ENCODE measurements around the gene TCP11L1. TPM values are rescaled to one million over a fixed set of nuclear protein-coding genes. Genes with fewer than 3 reads are reported as not detected.
"Not testable (repeated sequence)": the region's sequence is repeated elsewhere in the genome, so short reads cannot be mapped to it uniquely, and the experiment has no call there.

TCP11L1 gene
- total and polyA plus RNA-seq, 4 donors, result 3.1 to 19.8 (median 8.5) TPM

DNA sequence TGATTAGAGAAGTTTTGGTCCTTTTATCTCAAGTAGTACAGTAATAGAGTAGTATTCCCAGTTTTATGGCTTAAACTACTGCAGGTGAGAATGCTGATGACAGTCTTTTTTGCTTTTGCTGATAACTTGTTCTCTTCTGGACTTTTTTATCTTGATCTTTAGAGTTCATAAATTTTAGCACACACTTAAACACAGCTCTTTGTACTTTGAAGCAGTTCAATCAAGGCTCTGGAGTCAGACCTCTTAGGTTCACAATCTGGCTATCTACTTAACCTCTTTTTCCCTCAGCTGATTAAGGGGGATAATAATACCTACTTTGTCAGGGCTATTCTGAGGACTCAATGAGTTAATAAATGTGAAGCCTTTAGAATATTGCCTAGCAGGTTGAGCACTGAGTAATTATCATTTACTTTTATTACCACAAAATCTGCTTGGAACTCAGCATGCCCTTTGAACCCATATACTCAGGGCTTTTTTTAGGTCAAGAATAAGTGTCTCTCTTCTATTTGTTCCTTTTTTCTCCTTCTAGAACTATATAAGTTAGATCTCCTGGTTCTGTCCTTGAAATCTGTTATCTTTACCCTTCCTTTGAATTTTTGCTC is 70.0 kb downstream of the TCP11L1 start:
- Histone ChIP-seq H3K36me3 (ENCODE audit: control insufficient read depth in 4 of 4, insufficient read depth in 4 of 4, low read length in 4 of 4) (peaks cover 0 to 12% (median 6%) of the 10 kb centered on the region in 4 donors), H3K27ac (ENCODE audit: low read depth in 1 of 2, low read length in 1 of 2) (no peak overlapping the region), H3K27me3 (ENCODE audit: control insufficient read depth in 3 of 3, insufficient read depth in 3 of 3, low read length in 2 of 3) (no peaks in the 10 kb centered on the region), H3K4me3 (no peak overlapping the region), H3K4me1 (ENCODE audit: control insufficient read depth in 5 of 5, insufficient read depth in 5 of 5, low read length in 5 of 5) (peaks cover 0 to 3% (median 1%) of the 10 kb centered on the region in 5 donors), H3K9me3 (ENCODE audit: control insufficient read depth in 4 of 4, insufficient read depth in 3 of 4, low read length in 3 of 4) (no peaks in the 10 kb centered on the region), H3K9ac (ENCODE audit: insufficient read depth in 1 of 2, low read length in 2 of 2) (no peak overlapping the region)
- TF ChIP-seq, protein P1, sequence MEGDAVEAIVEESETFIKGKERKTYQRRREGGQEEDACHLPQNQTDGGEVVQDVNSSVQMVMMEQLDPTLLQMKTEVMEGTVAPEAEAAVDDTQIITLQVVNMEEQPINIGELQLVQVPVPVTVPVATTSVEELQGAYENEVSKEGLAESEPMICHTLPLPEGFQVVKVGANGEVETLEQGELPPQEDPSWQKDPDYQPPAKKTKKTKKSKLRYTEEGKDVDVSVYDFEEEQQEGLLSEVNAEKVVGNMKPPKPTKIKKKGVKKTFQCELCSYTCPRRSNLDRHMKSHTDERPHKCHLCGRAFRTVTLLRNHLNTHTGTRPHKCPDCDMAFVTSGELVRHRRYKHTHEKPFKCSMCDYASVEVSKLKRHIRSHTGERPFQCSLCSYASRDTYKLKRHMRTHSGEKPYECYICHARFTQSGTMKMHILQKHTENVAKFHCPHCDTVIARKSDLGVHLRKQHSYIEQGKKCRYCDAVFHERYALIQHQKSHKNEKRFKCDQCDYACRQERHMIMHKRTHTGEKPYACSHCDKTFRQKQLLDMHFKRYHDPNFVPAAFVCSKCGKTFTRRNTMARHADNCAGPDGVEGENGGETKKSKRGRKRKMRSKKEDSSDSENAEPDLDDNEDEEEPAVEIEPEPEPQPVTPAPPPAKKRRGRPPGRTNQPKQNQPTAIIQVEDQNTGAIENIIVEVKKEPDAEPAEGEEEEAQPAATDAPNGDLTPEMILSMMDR (IDR thresholded peaks at IDR 0.05; ENCODE audit: control extremely low read depth, extremely low read depth), result no peak
- ATAC-seq (ENCODE audit: insufficient read depth, low FRiP score) (no peak), DNase-seq (no peak)

DNA sequence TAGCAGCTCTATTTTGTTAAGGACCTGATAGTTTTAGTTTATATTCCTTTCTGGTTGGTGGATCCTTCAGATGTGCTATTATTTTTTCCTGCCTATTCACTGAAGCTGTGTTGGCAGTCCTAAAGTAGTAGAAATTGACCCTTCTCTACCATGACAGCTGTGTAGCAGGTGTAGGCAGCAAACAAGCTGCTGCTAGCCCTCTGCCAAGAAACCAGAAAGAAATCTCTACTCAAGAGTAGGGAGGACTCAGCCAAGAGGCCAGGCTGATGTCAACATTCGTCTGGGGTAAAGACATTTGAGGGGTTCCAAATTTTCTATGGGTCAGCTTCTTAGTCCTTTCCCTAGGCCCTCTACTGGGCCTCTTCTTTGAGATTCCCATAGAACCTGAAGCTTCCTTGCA is 70.7 kb downstream of the TCP11L1 start:
- WGBS, 2 donors, result 58 to 80% methylated on average over 1 of the region's 1 CpG
- no peak for ATAC-seq (ENCODE audit: insufficient read depth, low FRiP score)
- peak in 2 of 3 donors; percentile 29 to 37 for DNase-seq
- H3K36me3 ChIP-seq (ENCODE audit: control insufficient read depth in 4 of 4, insufficient read depth in 4 of 4, low read length in 4 of 4), result peaks cover 0 to 8% (median 1%) of the 10 kb centered on the region in 4 donors
- H3K9me3 ChIP-seq (ENCODE audit: control insufficient read depth in 4 of 4, insufficient read depth in 3 of 4, low read length in 3 of 4), result no peaks in the 10 kb centered on the region
- H3K27me3 ChIP-seq (ENCODE audit: control insufficient read depth in 3 of 3, insufficient read depth in 3 of 3, low read length in 2 of 3), result no peaks in the 10 kb centered on the region
- no peak overlapping the region for H3K4me3 ChIP-seq
- TF ChIP-seq, protein P1 (IDR thresholded peaks at IDR 0.05; ENCODE audit: control extremely low read depth, extremely low read depth), result no peak
- H3K9ac ChIP-seq (ENCODE audit: insufficient read depth in 1 of 2, low read length in 2 of 2), result no peak overlapping the region
- no peak overlapping the region for H3K27ac ChIP-seq (ENCODE audit: low read depth in 1 of 2, low read length in 1 of 2)
- H3K4me1 ChIP-seq (ENCODE audit: control insufficient read depth in 5 of 5, insufficient read depth in 5 of 5, low read length in 5 of 5), result peaks cover 0 to 3% (median 1%) of the 10 kb centered on the region in 5 donors

DNA sequence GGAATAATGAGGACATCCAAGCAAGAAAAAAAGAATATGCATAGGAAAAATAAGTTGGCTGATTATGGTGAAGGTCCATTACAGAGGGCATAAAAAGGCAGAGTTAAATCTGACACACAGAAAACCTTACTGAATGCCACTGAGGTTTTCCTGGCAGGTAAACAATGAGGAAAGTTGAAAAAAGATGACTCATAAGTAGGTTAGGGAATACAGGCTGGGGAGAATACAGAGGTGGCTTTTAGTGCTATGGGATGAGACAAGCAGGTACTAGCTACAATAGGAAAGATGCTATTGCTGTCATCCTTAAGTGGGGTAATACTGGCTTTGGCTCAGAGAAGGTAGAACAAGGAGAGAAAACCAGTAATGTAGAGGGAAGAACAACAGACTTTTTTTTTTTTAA is 77.2 kb downstream of the TCP11L1 start:
- no peaks in the 10 kb centered on the region for H3K4me1 ChIP-seq (ENCODE audit: control insufficient read depth in 5 of 5, insufficient read depth in 5 of 5, low read length in 5 of 5)
- TF ChIP-seq, protein P1 (IDR thresholded peaks at IDR 0.05; ENCODE audit: control extremely low read depth, extremely low read depth), result no peak
- ATAC-seq (ENCODE audit: insufficient read depth, low FRiP score) (no peak), DNase-seq (no peak)
- H3K4me3 ChIP-seq, result no peak overlapping the region
- H3K27ac ChIP-seq (ENCODE audit: low read depth in 1 of 2, low read length in 1 of 2), result no peak overlapping the region
- no peak overlapping the region for H3K9ac ChIP-seq (ENCODE audit: insufficient read depth in 1 of 2, low read length in 2 of 2)
- no peaks in the 10 kb centered on the region for H3K27me3 ChIP-seq (ENCODE audit: control insufficient read depth in 3 of 3, insufficient read depth in 3 of 3, low read length in 2 of 3)
- H3K36me3 ChIP-seq (ENCODE audit: control insufficient read depth in 4 of 4, insufficient read depth in 4 of 4, low read length in 4 of 4), result no peaks in the 10 kb centered on the region
- no peaks in the 10 kb centered on the region for H3K9me3 ChIP-seq (ENCODE audit: control insufficient read depth in 4 of 4, insufficient read depth in 3 of 4, low read length in 3 of 4)

DNA sequence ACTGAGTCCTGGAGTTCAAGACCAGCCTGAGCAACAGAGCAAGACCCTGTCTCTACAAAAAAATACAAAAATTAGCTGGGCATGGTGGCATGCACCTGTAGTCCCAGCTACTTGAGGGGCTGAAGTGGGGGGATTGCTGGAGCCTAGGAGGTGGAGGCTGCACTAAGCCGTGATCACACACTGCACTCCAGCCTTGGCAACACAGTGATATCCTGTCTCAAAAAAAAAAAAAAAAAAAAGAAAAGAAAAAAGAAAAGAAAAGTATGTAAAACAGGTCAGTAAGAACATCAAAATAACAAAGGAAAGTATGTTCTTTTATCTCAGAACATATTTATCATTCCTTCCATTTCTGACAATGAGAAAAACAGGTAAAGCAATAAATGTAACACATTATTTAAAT is 83.3 kb downstream of the TCP11L1 start:
- not testable (repeated sequence) for DNase-seq; H3K9ac ChIP-seq (ENCODE audit: insufficient read depth in 1 of 2, low read length in 2 of 2); H3K27me3 ChIP-seq (ENCODE audit: control insufficient read depth in 3 of 3, insufficient read depth in 3 of 3, low read length in 2 of 3); H3K9me3 ChIP-seq (ENCODE audit: control insufficient read depth in 4 of 4, insufficient read depth in 3 of 4, low read length in 3 of 4); H3K27ac ChIP-seq (ENCODE audit: low read depth in 1 of 2, low read length in 1 of 2); ATAC-seq (ENCODE audit: insufficient read depth, low FRiP score); H3K4me1 ChIP-seq (ENCODE audit: control insufficient read depth in 5 of 5, insufficient read depth in 5 of 5, low read length in 5 of 5); H3K4me3 ChIP-seq; H3K36me3 ChIP-seq (ENCODE audit: control insufficient read depth in 4 of 4, insufficient read depth in 4 of 4, low read length in 4 of 4)
- 100% methylated on average over 1 of the region's 1 CpG for WGBS, 2 donors

Small RNAs within 50 kb of the gene (small RNA-seq; reads per million reads assigned to genes)
- gene RF00019 (ENCODE audit: low replicate concordance), result not detected

Other genes starting within 250 kb of the TCP11L1 start
- under 1 TPM; 0.09 to 0.17 TPM for gene CCDC73, start 244.9 kb upstream of the TCP11L1 start, total RNA-seq
- under 1 TPM; 0.03 to 0.10 TPM for gene CCDC73, start 244.9 kb upstream of the TCP11L1 start, polyA plus RNA-seq
- gene PRRG4, start 209.6 kb upstream of the TCP11L1 start, total RNA-seq, result 1 to 10 TPM; 6.3 to 9.7 TPM
- gene PRRG4, start 209.6 kb upstream of the TCP11L1 start, polyA plus RNA-seq, result 1 to 10 TPM; 4.7 to 5.8 TPM
- 10 to 100 TPM; 17.4 to 59.9 TPM for gene QSER1, start 146.8 kb upstream of the TCP11L1 start, total RNA-seq
- 1 to 10 TPM; 3.5 to 3.8 TPM for gene QSER1, start 146.8 kb upstream of the TCP11L1 start, polyA plus RNA-seq
- 1 to 10 TPM in 1 of 2 donors, under 1 TPM in 1; 0.77 to 6.1 TPM for gene DEPDC7, start 23.7 kb upstream of the TCP11L1 start, total RNA-seq
- gene DEPDC7, start 23.7 kb upstream of the TCP11L1 start, polyA plus RNA-seq, result 1 to 10 TPM in 1 of 2 donors, under 1 TPM in 1; 0.45 to 1.1 TPM
- gene CSTF3, start 121.9 kb downstream of the TCP11L1 start, total RNA-seq, result 10 to 100 TPM; 23.2 to 31.4 TPM
- gene CSTF3, start 121.9 kb downstream of the TCP11L1 start, polyA plus RNA-seq, result 10 to 100 TPM; 14.3 to 35.6 TPM
- gene HIPK3, start 217.8 kb downstream of the TCP11L1 start, total RNA-seq, result 100 to 1,000 TPM; 115 to 189 TPM
- 10 to 100 TPM; 17.9 to 28.1 TPM for gene HIPK3, start 217.8 kb downstream of the TCP11L1 start, polyA plus RNA-seq